ENCODE measurements around the gene APCDD1. TPM values are rescaled to one million over a fixed set of nuclear protein-coding genes. Genes with fewer than 3 reads are reported as not detected.

APCDD1 gene
- polyA plus RNA-seq, 1 of the 3 experiments (the other 2 are of a cell fraction): 0.02 TPM

DNA sequence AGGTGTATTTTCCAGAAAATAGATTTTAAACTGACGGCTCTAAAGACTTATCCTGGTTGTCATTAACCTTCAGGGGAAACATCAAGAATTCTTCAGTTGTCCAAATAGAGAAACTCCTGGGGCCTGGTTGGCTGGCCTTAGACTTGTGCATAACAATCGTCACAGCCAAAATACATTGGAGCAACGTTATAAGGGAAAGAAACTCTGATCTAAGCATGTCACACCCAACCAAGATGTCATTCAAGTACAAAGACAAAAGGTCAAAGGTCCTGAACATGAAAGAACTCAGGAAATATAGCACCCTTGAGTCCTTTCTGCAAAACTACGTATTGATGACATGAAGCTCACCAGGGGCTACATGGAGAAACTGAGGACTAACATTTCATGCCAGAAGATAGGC, 23.8 kb upstream of the APCDD1 start:
- Histone ChIP-seq H3K4me3 (ENCODE audit: low read depth in 2 of 2, low read length in 1 of 2) (no peak overlapping the region), H3F3A (replicated peaks; ENCODE audit: insufficient read depth) (no peaks in the 10 kb centered on the region), H4K20me1 (ENCODE audit: insufficient read depth) (no peaks in the 10 kb centered on the region), H3K9ac (no peak overlapping the region), H3K4me1 (ENCODE audit: control insufficient read depth in 1 of 2, insufficient read depth in 2 of 2, low read depth in 1 of 2, low read length in 1 of 2) (peaks cover 0 to 8% of the 10 kb centered on the region in 2 experiments; a peak in 1 of 4 replicates), H3K9me3 (no peaks in the 10 kb centered on the region), H3K27me3 (ENCODE audit: insufficient read depth) (no peaks in the 10 kb centered on the region), H3K27ac (ENCODE audit: low read depth in 2 of 2, low read length in 1 of 2) (no peak overlapping the region), H3K4me2 (no peak overlapping the region), H3K36me3 (replicated peaks in 1 of 2; ENCODE audit: control insufficient read depth in 1 of 2, insufficient read depth in 2 of 2, low read length in 1 of 2) (no peaks in the 10 kb centered on the region), H3K9me2 (no peaks in the 10 kb centered on the region), H2AFZ (ENCODE audit: low read depth) (no peak overlapping the region), H3K79me2 (ENCODE audit: insufficient read depth) (no peaks in the 10 kb centered on the region)
- POLR2A ChIA-PET: no interaction called here
- whole genome bisulfite sequencing (ENCODE audit: low lambda C conversion rate): 42% methylated on average over 4 of the region's 4 CpGs
- DNase-seq: no peak
- CTCF ChIA-PET: interaction anchor here (0.9 kb wide), 1 partner anchor 9 kb away, joined by 3 read pairs; no protein-coding TSS in a partner anchor
- TF ChIP-seq EP300 (IDR thresholded peaks at IDR 0.05; ENCODE audit: borderline replicate concordance in 1 of 2, low read depth in 1 of 2, low read length in 1 of 2): no peak
- TF ChIP-seq, protein P1, sequence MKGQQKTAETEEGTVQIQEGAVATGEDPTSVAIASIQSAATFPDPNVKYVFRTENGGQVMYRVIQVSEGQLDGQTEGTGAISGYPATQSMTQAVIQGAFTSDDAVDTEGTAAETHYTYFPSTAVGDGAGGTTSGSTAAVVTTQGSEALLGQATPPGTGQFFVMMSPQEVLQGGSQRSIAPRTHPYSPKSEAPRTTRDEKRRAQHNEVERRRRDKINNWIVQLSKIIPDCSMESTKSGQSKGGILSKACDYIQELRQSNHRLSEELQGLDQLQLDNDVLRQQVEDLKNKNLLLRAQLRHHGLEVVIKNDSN (IDR thresholded peaks at IDR 0.05; ENCODE audit: borderline replicate concordance, low read depth): no peak
- no peak for TF ChIP-seq RXRA (IDR thresholded peaks at IDR 0.05; ENCODE audit: borderline replicate concordance, low read depth)
- no peak for TF ChIP-seq JUND (IDR thresholded peaks at IDR 0.05)
- TF ChIP-seq MXI1 (IDR thresholded peaks at IDR 0.05; ENCODE audit: low read depth, low read length): no peak
- TF ChIP-seq CHD2 (IDR thresholded peaks at IDR 0.05; ENCODE audit: low read length, partially characterized antibody): no peak
- no peak for TF ChIP-seq NRF1 (IDR thresholded peaks at IDR 0.05; ENCODE audit: low read depth, low read length)
- no peak for TF ChIP-seq POLR2AphosphoS5 (IDR thresholded peaks at IDR 0.05; ENCODE audit: low read depth, low read length)

DNA sequence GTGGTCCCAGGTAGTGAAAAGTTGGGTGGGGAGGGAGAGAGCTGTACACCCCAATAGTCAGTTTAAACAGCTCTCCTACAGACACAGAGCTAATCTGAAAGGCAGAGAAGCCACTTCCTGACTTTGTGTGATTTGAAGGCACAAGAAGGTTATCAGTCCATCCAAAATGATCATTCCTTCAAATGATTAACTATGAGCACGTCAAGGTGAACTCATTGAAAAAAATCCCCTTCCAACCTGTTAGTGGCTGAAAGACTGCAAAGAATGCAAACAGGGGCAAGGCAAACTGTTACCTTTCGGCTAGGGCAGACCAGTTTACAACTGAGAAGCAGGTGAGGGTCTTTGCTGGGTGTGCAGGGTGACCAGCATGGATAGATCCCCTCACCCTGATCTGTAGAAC, 22.8 kb upstream of the APCDD1 start:
- Histone ChIP-seq H3K4me3 (ENCODE audit: low read depth in 2 of 2, low read length in 1 of 2) (no peak overlapping the region), H3K9me3 (no peaks in the 10 kb centered on the region), H3K9me2 (no peaks in the 10 kb centered on the region), H2AFZ (ENCODE audit: low read depth) (no peak overlapping the region), H3K36me3 (replicated peaks in 1 of 2; ENCODE audit: control insufficient read depth in 1 of 2, insufficient read depth in 2 of 2, low read length in 1 of 2) (no peaks in the 10 kb centered on the region), H3K4me1 (ENCODE audit: control insufficient read depth in 1 of 2, insufficient read depth in 2 of 2, low read depth in 1 of 2, low read length in 1 of 2) (peaks cover 0 to 8% of the 10 kb centered on the region in 2 experiments; a peak in 1 of 4 replicates), H3K4me2 (no peak overlapping the region), H3F3A (replicated peaks; ENCODE audit: insufficient read depth) (no peaks in the 10 kb centered on the region), H3K27me3 (ENCODE audit: insufficient read depth) (no peaks in the 10 kb centered on the region), H3K27ac (ENCODE audit: low read depth in 2 of 2, low read length in 1 of 2) (no peak overlapping the region), H3K9ac (no peak overlapping the region), H4K20me1 (ENCODE audit: insufficient read depth) (no peaks in the 10 kb centered on the region), H3K79me2 (ENCODE audit: insufficient read depth) (no peaks in the 10 kb centered on the region)
- POLR2A ChIA-PET: no interaction called here
- TF ChIP-seq, protein P2, sequence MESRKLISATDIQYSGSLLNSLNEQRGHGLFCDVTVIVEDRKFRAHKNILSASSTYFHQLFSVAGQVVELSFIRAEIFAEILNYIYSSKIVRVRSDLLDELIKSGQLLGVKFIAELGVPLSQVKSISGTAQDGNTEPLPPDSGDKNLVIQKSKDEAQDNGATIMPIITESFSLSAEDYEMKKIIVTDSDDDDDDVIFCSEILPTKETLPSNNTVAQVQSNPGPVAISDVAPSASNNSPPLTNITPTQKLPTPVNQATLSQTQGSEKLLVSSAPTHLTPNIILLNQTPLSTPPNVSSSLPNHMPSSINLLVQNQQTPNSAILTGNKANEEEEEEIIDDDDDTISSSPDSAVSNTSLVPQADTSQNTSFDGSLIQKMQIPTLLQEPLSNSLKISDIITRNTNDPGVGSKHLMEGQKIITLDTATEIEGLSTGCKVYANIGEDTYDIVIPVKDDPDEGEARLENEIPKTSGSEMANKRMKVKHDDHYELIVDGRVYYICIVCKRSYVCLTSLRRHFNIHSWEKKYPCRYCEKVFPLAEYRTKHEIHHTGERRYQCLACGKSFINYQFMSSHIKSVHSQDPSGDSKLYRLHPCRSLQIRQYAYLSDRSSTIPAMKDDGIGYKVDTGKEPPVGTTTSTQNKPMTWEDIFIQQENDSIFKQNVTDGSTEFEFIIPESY (IDR thresholded peaks at IDR 0.05; ENCODE audit: borderline replicate concordance, low read depth): no peak
- TF ChIP-seq FOXM1 (IDR thresholded peaks at IDR 0.05; ENCODE audit: low read depth) (no peak), TAF1 (IDR thresholded peaks at IDR 0.05; ENCODE audit: borderline replicate concordance, low read depth, low read length) (no peak), SMC3 (IDR thresholded peaks at IDR 0.05; ENCODE audit: low read depth, low read length) (no peak), NFIC (IDR thresholded peaks at IDR 0.05; ENCODE audit: borderline replicate concordance) (no peak), RFX5 (IDR thresholded peaks at IDR 0.05; ENCODE audit: low read length) (no peak)
- TF ChIP-seq, protein P1 (IDR thresholded peaks at IDR 0.05; ENCODE audit: borderline replicate concordance, low read depth): no peak
- WGBS (ENCODE audit: low lambda C conversion rate): 12% methylated on average over 2 of the region's 2 CpGs
- CTCF ChIA-PET: interaction anchor here (2.3 kb wide), 1 partner anchor 87 kb away, joined by 8 read pairs; no protein-coding TSS in a partner anchor
- no peak for DNase-seq
